AG04449 (cell line): ENCODE results near the gene MRNIP.
A peak's percentile ranks its signal among the peaks of the same experiment; 100 is the strongest.

Experiments
- CTCF ChIA-PET: fragments of 350-600 bp; formaldehyde crosslinking; extraction: SDS; loops from one replicate; lab custom pipeline; 2021; ENCODE audit warnings: antibody characterized with exemption; lab: Yijun Ruan, JAX
- POLR2A ChIA-PET: fragments of 400-600, 350-600 bp; formaldehyde crosslinking; extraction: SDS; loops from one replicate; lab custom pipeline; 2020; ENCODE audit warnings: antibody characterized with exemption, inconsistent platforms; lab: Yijun Ruan, JAX
- DNase-seq: peaks from one replicate; pipeline ENCODE4 v3.0.0-alpha.2; 2010; ENCODE audit warnings: low read depth, low spot score
- H3K4me3 ChIP-seq: 2 replicates; pipeline ENCODE4 v1.5.1; 2011; ENCODE audit warnings: low read depth, mild to moderate bottlenecking, control low read depth, low read length
- TF ChIP-seq, protein P1 (sequence below): IDR thresholded peaks from one replicate; pipeline ENCODE4 v1.5.1; 2011; ENCODE audit warnings: mild to moderate bottlenecking, moderate library complexity, low read length, control low read depth, inconsistent platforms; ENCODE audit not compliant: insufficient read depth; ENCODE audit errors: missing control alignments

Gene MRNIP

DNA sequence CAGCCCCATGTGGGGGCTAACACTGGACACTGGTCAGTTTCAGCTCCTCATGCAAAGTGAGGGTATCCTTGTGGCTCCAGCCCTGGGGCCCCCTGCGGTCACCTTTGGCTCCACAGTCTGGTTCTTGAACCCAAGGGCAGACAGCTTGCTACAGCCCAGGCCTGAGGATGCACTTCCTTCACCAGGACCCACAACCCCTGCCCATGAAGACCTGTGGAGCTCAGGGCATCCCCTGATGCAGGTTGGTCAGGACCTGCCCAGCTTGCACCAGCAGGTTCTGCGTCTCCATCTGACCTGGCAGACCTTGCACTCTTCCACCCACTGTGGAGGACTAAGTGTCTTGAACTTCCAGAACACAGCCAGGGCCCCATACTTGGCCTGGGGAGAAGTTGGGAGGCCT, 3.7 kb upstream of the MRNIP start:
- ChIA-PET POLR2A (interaction anchor here (1.0 kb wide), 1 partner anchor 8 kb away, joined by 3 read pairs; no protein-coding TSS in a partner anchor), CTCF (interaction anchor here (1.1 to 1.3 kb wide), 2 partner anchors 9 to 30 kb away, joined by 3 to 6 read pairs; no protein-coding TSS in a partner anchor)
- no peak overlapping the region for H3K4me3 ChIP-seq
- TF ChIP-seq, protein P1, sequence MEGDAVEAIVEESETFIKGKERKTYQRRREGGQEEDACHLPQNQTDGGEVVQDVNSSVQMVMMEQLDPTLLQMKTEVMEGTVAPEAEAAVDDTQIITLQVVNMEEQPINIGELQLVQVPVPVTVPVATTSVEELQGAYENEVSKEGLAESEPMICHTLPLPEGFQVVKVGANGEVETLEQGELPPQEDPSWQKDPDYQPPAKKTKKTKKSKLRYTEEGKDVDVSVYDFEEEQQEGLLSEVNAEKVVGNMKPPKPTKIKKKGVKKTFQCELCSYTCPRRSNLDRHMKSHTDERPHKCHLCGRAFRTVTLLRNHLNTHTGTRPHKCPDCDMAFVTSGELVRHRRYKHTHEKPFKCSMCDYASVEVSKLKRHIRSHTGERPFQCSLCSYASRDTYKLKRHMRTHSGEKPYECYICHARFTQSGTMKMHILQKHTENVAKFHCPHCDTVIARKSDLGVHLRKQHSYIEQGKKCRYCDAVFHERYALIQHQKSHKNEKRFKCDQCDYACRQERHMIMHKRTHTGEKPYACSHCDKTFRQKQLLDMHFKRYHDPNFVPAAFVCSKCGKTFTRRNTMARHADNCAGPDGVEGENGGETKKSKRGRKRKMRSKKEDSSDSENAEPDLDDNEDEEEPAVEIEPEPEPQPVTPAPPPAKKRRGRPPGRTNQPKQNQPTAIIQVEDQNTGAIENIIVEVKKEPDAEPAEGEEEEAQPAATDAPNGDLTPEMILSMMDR: no peak
- no peak for DNase-seq

DNA sequence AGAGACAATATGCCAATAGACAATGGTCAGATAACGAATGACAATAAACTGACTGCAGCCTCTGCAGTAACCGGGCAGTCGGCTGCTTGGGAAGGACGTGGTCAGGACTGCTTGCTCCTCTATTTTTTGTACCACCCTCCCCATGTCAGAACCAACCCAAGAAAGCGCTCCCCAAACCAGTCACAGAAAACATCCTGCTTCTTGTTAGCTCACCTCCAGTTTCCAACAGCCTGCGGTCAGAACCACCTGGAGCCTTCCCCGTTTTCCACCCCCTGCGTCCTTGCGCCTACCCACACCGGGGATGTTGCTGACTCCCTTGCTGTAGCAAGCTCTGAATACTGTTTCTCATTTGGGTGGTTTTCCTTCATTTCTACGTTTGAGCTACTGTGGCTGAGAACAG, 1.7 kb upstream of the MRNIP start:
- TF ChIP-seq, protein P1: no peak
- ChIA-PET CTCF (no interaction called here), POLR2A (no interaction called here)
- no peak overlapping the region for H3K4me3 ChIP-seq
- DNase-seq: no peak

DNA sequence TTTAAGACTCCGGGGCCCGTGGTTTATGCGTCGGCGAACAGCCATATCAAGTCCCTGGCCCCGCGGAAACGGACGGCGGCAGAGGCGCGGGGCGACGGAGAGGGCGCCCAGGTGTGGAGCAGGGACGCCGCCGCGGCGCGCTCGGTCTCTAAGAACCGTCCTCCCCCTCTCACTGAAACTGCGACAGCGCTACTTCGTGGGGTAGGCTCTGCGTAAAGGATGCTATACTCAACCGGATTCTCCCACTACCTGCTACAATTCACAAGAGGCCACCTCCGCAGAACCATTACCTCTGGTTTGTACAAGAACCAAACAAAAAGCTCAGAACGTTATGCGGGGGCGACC, 404 bp downstream of the MRNIP start:
- TF ChIP-seq, protein P1: no peak
- ChIA-PET CTCF (no interaction called here), POLR2A (no interaction called here)
- DNase-seq: no peak
- peak overlapping the region; percentile 94 for H3K4me3 ChIP-seq

DNA sequence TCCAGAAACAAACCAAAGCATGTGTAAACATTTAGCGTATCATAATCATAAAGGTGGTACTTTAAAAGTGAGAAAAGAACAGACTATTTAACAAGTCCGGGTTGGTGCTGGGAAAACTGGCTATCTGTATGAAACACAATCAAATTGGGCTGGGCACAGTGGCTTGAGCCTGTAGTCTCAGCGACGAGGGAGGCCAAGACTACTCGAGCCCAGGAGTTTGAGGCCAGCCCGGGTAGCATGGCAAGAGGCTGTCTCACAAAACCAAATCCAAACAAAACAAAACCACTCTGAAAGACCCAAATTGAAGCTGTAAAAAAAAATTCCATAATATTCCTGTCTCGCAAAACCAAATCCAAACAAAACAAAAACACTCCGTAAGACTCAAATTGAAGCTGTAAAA, 4.3 kb downstream of the MRNIP start:
- TF ChIP-seq, protein P1: no peak
- CTCF ChIA-PET: no interaction called here
- no peak for DNase-seq
- POLR2A ChIA-PET: interaction anchor here (0.6 kb wide), 1 partner anchor 1644 kb away, joined by 3 read pairs; no protein-coding TSS in a partner anchor
- no peak overlapping the region for H3K4me3 ChIP-seq

DNA sequence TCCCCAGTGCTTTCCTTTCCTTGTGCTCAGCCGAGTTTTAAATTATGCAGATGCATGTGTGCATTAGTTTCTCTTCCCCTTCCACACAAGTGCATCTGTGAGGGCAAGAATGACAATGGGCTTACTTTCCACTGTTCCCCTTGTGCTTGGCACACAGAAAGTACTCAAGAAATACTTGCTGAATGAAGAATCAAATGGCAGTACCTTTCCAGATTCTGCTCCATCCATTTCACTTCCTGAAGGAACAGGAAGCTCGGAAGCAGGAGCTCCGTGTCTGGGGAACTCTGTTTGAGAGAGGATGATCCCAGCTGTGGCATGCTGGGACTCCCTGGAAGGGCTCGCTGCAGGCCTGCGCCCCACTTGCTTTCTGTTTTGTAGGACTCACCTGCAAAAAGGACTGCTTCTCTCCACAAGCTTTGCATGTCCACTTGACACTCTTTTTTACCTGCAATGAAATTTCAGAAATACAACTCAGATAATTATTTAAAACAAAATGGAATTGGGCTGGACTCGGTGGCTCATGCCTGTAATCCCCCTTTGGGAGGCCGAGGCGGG, 5.5 kb downstream of the MRNIP start:
- CTCF ChIA-PET: no interaction called here
- no peak for DNase-seq
- TF ChIP-seq, protein P1: no peak
- no peak overlapping the region for H3K4me3 ChIP-seq
- POLR2A ChIA-PET: no interaction called here

DNA sequence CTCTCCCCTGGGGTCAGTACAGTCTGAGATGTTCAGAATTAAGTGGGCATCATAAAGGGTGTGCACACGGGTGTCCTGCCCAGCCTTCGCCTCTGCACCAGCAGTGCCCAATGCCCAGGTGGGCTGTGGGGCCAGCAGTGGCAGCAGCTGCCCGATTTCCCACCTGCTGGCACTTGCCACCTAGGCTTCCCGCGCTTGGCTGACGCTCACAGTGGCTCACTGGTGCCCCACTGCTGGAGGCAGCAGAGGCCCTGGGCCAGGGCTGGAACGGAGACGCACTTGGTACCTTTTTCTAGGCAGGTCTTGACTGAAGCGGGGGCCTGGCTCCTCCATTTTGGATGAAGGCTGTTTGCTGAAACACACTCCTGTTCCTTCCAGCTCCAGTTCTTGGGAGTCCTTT, 17.0 kb downstream of the MRNIP start:
- POLR2A ChIA-PET: interaction anchor here (0.9 kb wide), 1 partner anchor 21 kb away, joined by 4 read pairs; the partner anchor contains the start of gene SQSTM1
- DNase-seq: no peak
- no peak overlapping the region for H3K4me3 ChIP-seq
- CTCF ChIA-PET: no interaction called here
- TF ChIP-seq, protein P1: no peak
